Keratinocyte (primary cell): ENCODE measurements around the gene SH3RF1.

Source experiments
- EZH2 ChIP-seq: IDR thresholded peaks from one replicate; pipeline ENCODE4 v1.6.1; 2012; ENCODE audit warnings: inconsistent platforms, mild to moderate bottlenecking, low read length, moderate library complexity
- TF ChIP-seq, protein P1 (sequence below), 3 experiments: IDR thresholded peaks in 1 of 3; conservative IDR thresholded peaks in 1 of 3; optimal IDR thresholded peaks in 1 of 3; 2 replicates in 2 of 3; 3 replicates in 1 of 3; pipeline versions ENCODE3 to v1.5.1; 2011; ENCODE audit warnings: low read length in 3 of 3, mild to moderate bottlenecking in 3 of 3, moderate library complexity in 2 of 3, control low read depth in 1 of 3, inconsistent platforms in 1 of 3; ENCODE audit not compliant: insufficient read depth in 2 of 3; ENCODE audit errors: extremely low read depth in 1 of 3

DNA sequence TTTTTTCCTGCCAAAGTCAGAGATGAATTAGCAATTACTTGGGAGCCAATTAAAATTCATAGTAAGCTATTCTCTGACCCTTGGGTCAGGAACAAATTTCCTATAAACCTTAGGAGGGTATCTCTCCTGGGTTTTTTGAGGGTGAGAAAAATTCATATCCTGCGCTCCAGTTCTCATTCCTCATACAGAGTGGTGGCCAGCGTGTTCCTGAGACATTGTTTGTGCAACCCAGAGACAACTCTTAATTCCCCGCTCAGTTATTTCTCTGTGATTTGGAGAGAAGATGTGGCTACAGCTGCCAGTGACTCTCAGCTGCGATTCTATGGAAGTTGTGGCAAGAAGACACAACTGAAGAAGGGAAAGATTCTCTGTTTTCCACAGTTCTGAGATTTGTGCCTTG, 222.8 kb downstream of the SH3RF1 start:
- TF ChIP-seq, protein P1, sequence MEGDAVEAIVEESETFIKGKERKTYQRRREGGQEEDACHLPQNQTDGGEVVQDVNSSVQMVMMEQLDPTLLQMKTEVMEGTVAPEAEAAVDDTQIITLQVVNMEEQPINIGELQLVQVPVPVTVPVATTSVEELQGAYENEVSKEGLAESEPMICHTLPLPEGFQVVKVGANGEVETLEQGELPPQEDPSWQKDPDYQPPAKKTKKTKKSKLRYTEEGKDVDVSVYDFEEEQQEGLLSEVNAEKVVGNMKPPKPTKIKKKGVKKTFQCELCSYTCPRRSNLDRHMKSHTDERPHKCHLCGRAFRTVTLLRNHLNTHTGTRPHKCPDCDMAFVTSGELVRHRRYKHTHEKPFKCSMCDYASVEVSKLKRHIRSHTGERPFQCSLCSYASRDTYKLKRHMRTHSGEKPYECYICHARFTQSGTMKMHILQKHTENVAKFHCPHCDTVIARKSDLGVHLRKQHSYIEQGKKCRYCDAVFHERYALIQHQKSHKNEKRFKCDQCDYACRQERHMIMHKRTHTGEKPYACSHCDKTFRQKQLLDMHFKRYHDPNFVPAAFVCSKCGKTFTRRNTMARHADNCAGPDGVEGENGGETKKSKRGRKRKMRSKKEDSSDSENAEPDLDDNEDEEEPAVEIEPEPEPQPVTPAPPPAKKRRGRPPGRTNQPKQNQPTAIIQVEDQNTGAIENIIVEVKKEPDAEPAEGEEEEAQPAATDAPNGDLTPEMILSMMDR (optimal IDR thresholded peaks at IDR 0.05 in 1 of 3, IDR thresholded peaks at IDR 0.05 in 1 of 3, conservative IDR thresholded peaks at IDR 0.05 in 1 of 3; ENCODE audit: extremely low read depth in 1 of 3, insufficient read depth in 2 of 3, low read length in 3 of 3): no peak
- no peak for TF ChIP-seq EZH2
